ENCODE data around the gene UBA3. TPM values are rescaled to one million over a fixed set of nuclear protein-coding genes. Genes with fewer than 3 reads are reported as not detected.

Gene UBA3
- total RNA-seq, 1 donor from 2014 or later: 144 TPM

DNA sequence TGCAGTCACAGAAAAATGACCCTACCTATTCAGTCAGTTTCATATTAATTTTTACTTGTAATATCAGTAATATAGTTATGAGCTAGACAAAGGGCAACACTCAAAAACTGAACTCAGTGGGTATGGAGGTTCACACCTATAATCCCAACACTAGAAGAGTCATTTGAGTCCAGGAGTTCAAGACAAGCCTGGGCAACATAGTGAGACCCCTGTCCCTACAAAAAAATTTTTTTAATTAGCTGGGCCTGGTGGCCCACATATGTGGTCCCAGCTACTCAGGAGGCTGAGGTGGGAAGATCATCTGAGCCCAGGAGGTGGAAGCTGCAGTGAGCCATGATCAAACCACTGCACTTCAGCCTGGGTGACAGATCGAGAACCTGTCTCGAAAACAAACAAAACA is 31.2 kb downstream of the UBA3 start:
- Histone ChIP-seq H3K79me2 (ENCODE audit: low read depth) (peaks cover 28% of the 10 kb centered on the region), H3K36me3 (peaks cover 8% of the 10 kb centered on the region), H3K27ac (no peak overlapping the region), H3K9ac (no peak overlapping the region), H2AFZ (replicated peaks) (no peak overlapping the region), H4K20me1 (ENCODE audit: low read depth) (no peaks in the 10 kb centered on the region), H3K9me3 (ENCODE audit: low read depth) (no peaks in the 10 kb centered on the region), H3F3A (ENCODE audit: low read depth) (peaks cover 24% of the 10 kb centered on the region), H3K4me1 (peaks cover 9% of the 10 kb centered on the region), H3K4me3 (no peak overlapping the region), H3K4me2 (no peak overlapping the region), H3K27me3 (no peaks in the 10 kb centered on the region)
- TF ChIP-seq EZH2phosphoT487 (IDR thresholded peaks at IDR 0.05): no peak
- TF ChIP-seq EZH2 (IDR thresholded peaks at IDR 0.05): no peak
- TF ChIP-seq, protein P1, sequence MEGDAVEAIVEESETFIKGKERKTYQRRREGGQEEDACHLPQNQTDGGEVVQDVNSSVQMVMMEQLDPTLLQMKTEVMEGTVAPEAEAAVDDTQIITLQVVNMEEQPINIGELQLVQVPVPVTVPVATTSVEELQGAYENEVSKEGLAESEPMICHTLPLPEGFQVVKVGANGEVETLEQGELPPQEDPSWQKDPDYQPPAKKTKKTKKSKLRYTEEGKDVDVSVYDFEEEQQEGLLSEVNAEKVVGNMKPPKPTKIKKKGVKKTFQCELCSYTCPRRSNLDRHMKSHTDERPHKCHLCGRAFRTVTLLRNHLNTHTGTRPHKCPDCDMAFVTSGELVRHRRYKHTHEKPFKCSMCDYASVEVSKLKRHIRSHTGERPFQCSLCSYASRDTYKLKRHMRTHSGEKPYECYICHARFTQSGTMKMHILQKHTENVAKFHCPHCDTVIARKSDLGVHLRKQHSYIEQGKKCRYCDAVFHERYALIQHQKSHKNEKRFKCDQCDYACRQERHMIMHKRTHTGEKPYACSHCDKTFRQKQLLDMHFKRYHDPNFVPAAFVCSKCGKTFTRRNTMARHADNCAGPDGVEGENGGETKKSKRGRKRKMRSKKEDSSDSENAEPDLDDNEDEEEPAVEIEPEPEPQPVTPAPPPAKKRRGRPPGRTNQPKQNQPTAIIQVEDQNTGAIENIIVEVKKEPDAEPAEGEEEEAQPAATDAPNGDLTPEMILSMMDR (IDR thresholded peaks at IDR 0.05): no peak
- DNase-seq (ENCODE audit: low spot score): no peak
- peaks cover 4% of the 10 kb centered on the region for H3K27me3 Mint-ChIP-seq (ENCODE audit: insufficient read depth, low read depth)
- H3K4me1 Mint-ChIP-seq: peaks cover 24% of the 10 kb centered on the region
- no peaks in the 10 kb centered on the region for H3K9me3 Mint-ChIP-seq
- peaks cover 16% of the 10 kb centered on the region for H3K36me3 Mint-ChIP-seq
- H3K4me3 Mint-ChIP-seq: no peak overlapping the region
- no peak overlapping the region for H3K27ac Mint-ChIP-seq

DNA sequence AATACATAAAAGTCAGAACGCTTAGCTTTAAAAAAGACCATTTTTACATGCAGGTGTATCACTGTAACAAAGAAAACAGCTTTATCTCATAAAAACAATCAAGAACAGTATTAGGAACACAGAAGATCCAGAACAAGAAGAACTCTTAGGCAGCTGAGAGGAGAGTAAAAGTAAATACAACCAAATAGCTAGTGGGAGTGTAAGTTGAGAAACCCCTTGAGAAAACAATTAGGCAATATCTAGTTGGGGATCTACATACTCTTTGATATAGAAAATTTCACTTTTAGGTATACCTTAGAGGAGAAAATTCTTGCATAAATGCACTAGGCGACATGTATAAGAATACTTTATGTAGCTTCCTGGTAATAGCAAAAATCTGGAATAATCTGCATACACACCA is 35.6 kb downstream of the UBA3 start:
- no peaks in the 10 kb centered on the region for H3K9me3 ChIP-seq (ENCODE audit: low read depth)
- peaks cover 9% of the 10 kb centered on the region for H3K79me2 ChIP-seq (ENCODE audit: low read depth)
- TF ChIP-seq, protein P1 (IDR thresholded peaks at IDR 0.05): no peak
- no peak for TF ChIP-seq EZH2 (IDR thresholded peaks at IDR 0.05)
- TF ChIP-seq EZH2phosphoT487 (IDR thresholded peaks at IDR 0.05): no peak
- Mint-ChIP-seq H3K27ac (no peak overlapping the region), H3K4me3 (no peak overlapping the region), H3K4me1 (peaks cover 2% of the 10 kb centered on the region), H3K9me3 (no peaks in the 10 kb centered on the region), H3K36me3 (peaks cover 21% of the 10 kb centered on the region), H3K27me3 (ENCODE audit: insufficient read depth, low read depth) (no peaks in the 10 kb centered on the region)
- no peak overlapping the region for H2AFZ ChIP-seq (replicated peaks)
- no peak overlapping the region for H3K27ac ChIP-seq
- H3K27me3 ChIP-seq: no peaks in the 10 kb centered on the region
- no peak overlapping the region for H3K9ac ChIP-seq
- H3K4me3 ChIP-seq: no peak overlapping the region
- no peaks in the 10 kb centered on the region for H3F3A ChIP-seq (ENCODE audit: low read depth)
- no peak overlapping the region for H3K4me2 ChIP-seq
- H3K36me3 ChIP-seq: peaks cover 30% of the 10 kb centered on the region
- no peaks in the 10 kb centered on the region for H4K20me1 ChIP-seq (ENCODE audit: low read depth)
- H3K4me1 ChIP-seq: no peaks in the 10 kb centered on the region
- DNase-seq (ENCODE audit: low spot score): no peak

DNA sequence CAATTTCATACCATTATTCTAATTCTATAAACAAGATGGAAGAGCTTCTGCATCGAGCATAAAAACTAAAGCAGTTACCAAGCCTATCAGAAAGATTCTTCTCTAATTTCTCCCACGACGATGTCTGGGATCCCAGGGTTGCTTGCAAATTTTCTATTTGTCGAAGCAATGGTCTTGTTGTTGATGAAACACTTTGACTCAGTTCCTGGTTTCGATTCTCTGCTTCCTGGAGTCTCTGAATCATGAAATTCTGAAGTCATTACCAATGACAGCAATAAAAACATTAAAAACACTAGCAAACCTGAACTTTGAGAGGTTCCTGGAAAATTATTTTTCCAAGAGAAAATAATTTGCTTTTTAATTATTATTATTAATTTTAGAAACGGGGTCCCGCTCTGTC is 46.7 kb downstream of the UBA3 start:
- no peak overlapping the region for H3K9ac ChIP-seq
- no peaks in the 10 kb centered on the region for H3K9me3 Mint-ChIP-seq
- peaks cover 30% of the 10 kb centered on the region for H3K36me3 Mint-ChIP-seq
- TF ChIP-seq EZH2 (IDR thresholded peaks at IDR 0.05) (no peak), EZH2phosphoT487 (IDR thresholded peaks at IDR 0.05) (no peak)
- TF ChIP-seq, protein P1 (IDR thresholded peaks at IDR 0.05): no peak
- no peaks in the 10 kb centered on the region for H3K4me1 Mint-ChIP-seq
- no peaks in the 10 kb centered on the region for H3K9me3 ChIP-seq (ENCODE audit: low read depth)
- DNase-seq (ENCODE audit: low spot score): no peak
- H3K27me3 ChIP-seq: no peaks in the 10 kb centered on the region
- H3K4me2 ChIP-seq: no peak overlapping the region
- H2AFZ ChIP-seq (replicated peaks): no peak overlapping the region
- no peaks in the 10 kb centered on the region for H3K4me1 ChIP-seq
- no peak overlapping the region for H3K4me3 Mint-ChIP-seq
- H4K20me1 ChIP-seq (ENCODE audit: low read depth): no peaks in the 10 kb centered on the region
- no peak overlapping the region for H3K27ac ChIP-seq
- peaks cover 12% of the 10 kb centered on the region for H3K36me3 ChIP-seq
- H3K27ac Mint-ChIP-seq: no peak overlapping the region
- no peak overlapping the region for H3K4me3 ChIP-seq
- H3K79me2 ChIP-seq (ENCODE audit: low read depth): no peaks in the 10 kb centered on the region
- no peaks in the 10 kb centered on the region for H3F3A ChIP-seq (ENCODE audit: low read depth)
- no peaks in the 10 kb centered on the region for H3K27me3 Mint-ChIP-seq (ENCODE audit: insufficient read depth, low read depth)

Measured in neural progenitor cell (in vitro differentiated cells).